Measurements from ENCODE around the gene ARL15. TPM values are rescaled to one million over a fixed set of nuclear protein-coding genes. Genes with fewer than 3 reads are reported as not detected.

Gene ARL15
- total and polyA plus RNA-seq, 9 of the 15 experiments (the other 6 are each of a cell fraction or from before 2014, with no cell fraction given), result 18.5 to 80.4 (median 57.0) TPM

DNA sequence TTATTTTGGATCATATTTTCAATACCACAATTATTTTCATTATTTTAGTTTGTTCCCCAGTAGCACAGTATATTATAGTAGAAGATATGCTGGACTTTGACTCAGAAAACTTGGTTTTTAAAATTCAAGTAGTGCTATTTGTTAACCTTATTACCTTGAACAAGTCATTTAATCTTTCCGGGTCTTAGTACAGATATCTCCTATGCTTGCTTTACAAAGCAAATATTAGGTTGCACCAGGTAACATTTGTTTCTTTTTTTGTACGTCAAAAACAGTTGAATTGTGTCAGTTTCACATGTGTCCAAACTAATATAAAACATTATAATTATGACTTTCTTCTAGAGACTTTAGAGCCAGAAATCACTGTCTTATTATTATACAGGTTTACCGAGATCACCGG lies 338.1 kb downstream of the ARL15 start:
- Histone ChIP-seq H3K9me1 (ENCODE audit: control insufficient read depth, insufficient read depth, low read length) (no peaks in the 10 kb centered on the region), H2AFZ (ENCODE audit: low read depth, low read length) (no peak overlapping the region), H3K9me3 (replicated peaks; ENCODE audit: control insufficient read depth, insufficient read depth, low read depth, low read length) (no peaks in the 10 kb centered on the region), H3K27me3 (ENCODE audit: control insufficient read depth in 2 of 2, insufficient read depth in 2 of 2, low read length in 2 of 2) (no peaks in the 10 kb centered on the region), H3K36me3 (ENCODE audit: control insufficient read depth, insufficient read depth, low read length) (no peaks in the 10 kb centered on the region), H3K4me3 (no peak overlapping the region), H4K20me1 (replicated peaks; ENCODE audit: control insufficient read depth, insufficient read depth, low read length) (no peaks in the 10 kb centered on the region), H3K27ac (ENCODE audit: extremely low read depth, low read depth, low read length) (no peak overlapping the region), H3K4me2 (ENCODE audit: insufficient read depth, low read length) (no peak overlapping the region), H3K79me2 (ENCODE audit: control insufficient read depth, insufficient read depth, low read length) (no peaks in the 10 kb centered on the region), H3K4me1 (replicated peaks in 1 of 2; ENCODE audit: control insufficient read depth in 2 of 2, insufficient read depth in 2 of 2, low read length in 2 of 2) (no peaks in the 10 kb centered on the region), H3K9ac (ENCODE audit: insufficient read depth in 1 of 2, low read depth in 2 of 2, low read length in 2 of 2) (no peak overlapping the region)
- no peak for FAIRE-seq
- intact Hi-C loops (cut with micrococcal nuclease) (no loop called here), in situ Hi-C loops (cut with MboI) (no loop called here)
- TF ChIP-seq, protein P1, sequence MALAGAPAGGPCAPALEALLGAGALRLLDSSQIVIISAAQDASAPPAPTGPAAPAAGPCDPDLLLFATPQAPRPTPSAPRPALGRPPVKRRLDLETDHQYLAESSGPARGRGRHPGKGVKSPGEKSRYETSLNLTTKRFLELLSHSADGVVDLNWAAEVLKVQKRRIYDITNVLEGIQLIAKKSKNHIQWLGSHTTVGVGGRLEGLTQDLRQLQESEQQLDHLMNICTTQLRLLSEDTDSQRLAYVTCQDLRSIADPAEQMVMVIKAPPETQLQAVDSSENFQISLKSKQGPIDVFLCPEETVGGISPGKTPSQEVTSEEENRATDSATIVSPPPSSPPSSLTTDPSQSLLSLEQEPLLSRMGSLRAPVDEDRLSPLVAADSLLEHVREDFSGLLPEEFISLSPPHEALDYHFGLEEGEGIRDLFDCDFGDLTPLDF (CRISPR knock-in tag; IDR thresholded peaks at IDR 0.05), result no peak
- TF ChIP-seq, protein P2, sequence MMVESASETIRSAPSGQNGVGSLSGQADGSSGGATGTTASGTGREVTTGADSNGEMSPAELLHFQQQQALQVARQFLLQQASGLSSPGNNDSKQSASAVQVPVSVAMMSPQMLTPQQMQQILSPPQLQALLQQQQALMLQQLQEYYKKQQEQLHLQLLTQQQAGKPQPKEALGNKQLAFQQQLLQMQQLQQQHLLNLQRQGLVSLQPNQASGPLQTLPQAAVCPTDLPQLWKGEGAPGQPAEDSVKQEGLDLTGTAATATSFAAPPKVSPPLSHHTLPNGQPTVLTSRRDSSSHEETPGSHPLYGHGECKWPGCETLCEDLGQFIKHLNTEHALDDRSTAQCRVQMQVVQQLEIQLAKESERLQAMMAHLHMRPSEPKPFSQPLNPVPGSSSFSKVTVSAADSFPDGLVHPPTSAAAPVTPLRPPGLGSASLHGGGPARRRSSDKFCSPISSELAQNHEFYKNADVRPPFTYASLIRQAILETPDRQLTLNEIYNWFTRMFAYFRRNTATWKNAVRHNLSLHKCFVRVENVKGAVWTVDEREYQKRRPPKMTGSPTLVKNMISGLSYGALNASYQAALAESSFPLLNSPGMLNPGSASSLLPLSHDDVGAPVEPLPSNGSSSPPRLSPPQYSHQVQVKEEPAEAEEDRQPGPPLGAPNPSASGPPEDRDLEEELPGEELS (CRISPR knock-in tag; IDR thresholded peaks at IDR 0.05; ENCODE audit: borderline replicate concordance), result no peak
- no peak for TF ChIP-seq ILK (tag; IDR thresholded peaks at IDR 0.05; ENCODE audit: borderline replicate concordance, low read depth)
- TF ChIP-seq, protein P3, sequence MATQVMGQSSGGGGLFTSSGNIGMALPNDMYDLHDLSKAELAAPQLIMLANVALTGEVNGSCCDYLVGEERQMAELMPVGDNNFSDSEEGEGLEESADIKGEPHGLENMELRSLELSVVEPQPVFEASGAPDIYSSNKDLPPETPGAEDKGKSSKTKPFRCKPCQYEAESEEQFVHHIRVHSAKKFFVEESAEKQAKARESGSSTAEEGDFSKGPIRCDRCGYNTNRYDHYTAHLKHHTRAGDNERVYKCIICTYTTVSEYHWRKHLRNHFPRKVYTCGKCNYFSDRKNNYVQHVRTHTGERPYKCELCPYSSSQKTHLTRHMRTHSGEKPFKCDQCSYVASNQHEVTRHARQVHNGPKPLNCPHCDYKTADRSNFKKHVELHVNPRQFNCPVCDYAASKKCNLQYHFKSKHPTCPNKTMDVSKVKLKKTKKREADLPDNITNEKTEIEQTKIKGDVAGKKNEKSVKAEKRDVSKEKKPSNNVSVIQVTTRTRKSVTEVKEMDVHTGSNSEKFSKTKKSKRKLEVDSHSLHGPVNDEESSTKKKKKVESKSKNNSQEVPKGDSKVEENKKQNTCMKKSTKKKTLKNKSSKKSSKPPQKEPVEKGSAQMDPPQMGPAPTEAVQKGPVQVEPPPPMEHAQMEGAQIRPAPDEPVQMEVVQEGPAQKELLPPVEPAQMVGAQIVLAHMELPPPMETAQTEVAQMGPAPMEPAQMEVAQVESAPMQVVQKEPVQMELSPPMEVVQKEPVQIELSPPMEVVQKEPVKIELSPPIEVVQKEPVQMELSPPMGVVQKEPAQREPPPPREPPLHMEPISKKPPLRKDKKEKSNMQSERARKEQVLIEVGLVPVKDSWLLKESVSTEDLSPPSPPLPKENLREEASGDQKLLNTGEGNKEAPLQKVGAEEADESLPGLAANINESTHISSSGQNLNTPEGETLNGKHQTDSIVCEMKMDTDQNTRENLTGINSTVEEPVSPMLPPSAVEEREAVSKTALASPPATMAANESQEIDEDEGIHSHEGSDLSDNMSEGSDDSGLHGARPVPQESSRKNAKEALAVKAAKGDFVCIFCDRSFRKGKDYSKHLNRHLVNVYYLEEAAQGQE (IDR thresholded peaks at IDR 0.05; ENCODE audit: borderline replicate concordance), result no peak
- TF ChIP-seq, protein P3 (CRISPR knock-in tag; IDR thresholded peaks at IDR 0.05; ENCODE audit: low read depth), result no peak
- no peak for TF ChIP-seq ZNF12 (CRISPR knock-in tag; IDR thresholded peaks at IDR 0.05)
- TF ChIP-seq PTBP1 (IDR thresholded peaks at IDR 0.05; ENCODE audit: low read depth, low read length), result no peak
- TF ChIP-seq DIDO1 (tag; IDR thresholded peaks at IDR 0.05; ENCODE audit: low read depth), result no peak
- TF ChIP-seq KDM4B (IDR thresholded peaks at IDR 0.05; ENCODE audit: borderline replicate concordance in 2 of 2, low read depth in 1 of 2), result no peak
- TF ChIP-seq NCOR1 (IDR thresholded peaks at IDR 0.05), result no peak
- no peak for TF ChIP-seq BACH1 (tag; IDR thresholded peaks at IDR 0.05)
- WGBS (ENCODE audit: insufficient coverage, low coverage, missing lambda C conversion rate), result 97% methylated on average over 4 of the region's 4 CpGs
- no TSS peak for BruUV-seq (replicated peaks)
- ChIA-PET POLR2A (no interaction called here), CTCF (ENCODE audit: low intra/inter-chr PET ratio) (no interaction called here)
- DNase-seq (ENCODE audit: extremely low read depth in 1 of 4, low spot score in 3 of 4), result no peak
- ATAC-seq, result no peak

All from K562 (cell line).